SK-N-SH treated with all-trans-retinoic acid at 6 μM for 48 hours (cell line): ENCODE results near the gene MGME1.

Experiments used
- PPARA ChIP-seq: fragments of 250-450 bp; sonication (Bioruptor Pico); IDR thresholded peaks from 2 replicates; pipeline ENCODE4 v1.5.0; 2020; ENCODE audit warnings: mild to moderate bottlenecking, borderline replicate concordance
- ZFP30 ChIP-seq: fragments of 450-650 bp; formaldehyde crosslinking; IDR thresholded peaks from 2 replicates; pipeline ENCODE4 v1.5.0; 2022; ENCODE audit warnings: mild to moderate bottlenecking, moderate library complexity
- ZNF565 ChIP-seq: fragments of 450-650 bp; formaldehyde crosslinking; conservative IDR thresholded peaks from 2 replicates; pipeline ENCODE4 v1.5.0; 2020; ENCODE audit warnings: low read depth, mild to moderate bottlenecking, moderate library complexity

GRCh38 chr20:17947474-17947815, 21.4 kb upstream of the MGME1 start:
- TF ChIP-seq ZFP30 (CRISPR knock-in tag) (no peak), PPARA (no peak), ZNF565 (CRISPR knock-in tag) (no peak)
